ENCODE results near the gene PSMD3. TPM values are rescaled to one million over a fixed set of nuclear protein-coding genes. Genes with fewer than 3 reads are reported as not detected.

Gene PSMD3
- total and polyA plus RNA-seq, 8 donors: 72.8 to 117 (median 96.8) TPM

GRCh38 chr17:39955726-39956225, 24.8 kb upstream of the PSMD3 start:
- no peaks in the 10 kb centered on the region for H3K27me3 ChIP-seq
- no peak overlapping the region for H3K27ac ChIP-seq
- peaks cover 0 to 23% of the 10 kb centered on the region in 2 donors for H3K4me1 ChIP-seq
- H3K9me3 ChIP-seq: no peaks in the 10 kb centered on the region
- DNase-seq: no peak
- no peak overlapping the region for H3K4me3 ChIP-seq
- ATAC-seq: no peak
- intact Hi-C loops (cut with DNase I): no loop called here
- TF ChIP-seq, protein P1, sequence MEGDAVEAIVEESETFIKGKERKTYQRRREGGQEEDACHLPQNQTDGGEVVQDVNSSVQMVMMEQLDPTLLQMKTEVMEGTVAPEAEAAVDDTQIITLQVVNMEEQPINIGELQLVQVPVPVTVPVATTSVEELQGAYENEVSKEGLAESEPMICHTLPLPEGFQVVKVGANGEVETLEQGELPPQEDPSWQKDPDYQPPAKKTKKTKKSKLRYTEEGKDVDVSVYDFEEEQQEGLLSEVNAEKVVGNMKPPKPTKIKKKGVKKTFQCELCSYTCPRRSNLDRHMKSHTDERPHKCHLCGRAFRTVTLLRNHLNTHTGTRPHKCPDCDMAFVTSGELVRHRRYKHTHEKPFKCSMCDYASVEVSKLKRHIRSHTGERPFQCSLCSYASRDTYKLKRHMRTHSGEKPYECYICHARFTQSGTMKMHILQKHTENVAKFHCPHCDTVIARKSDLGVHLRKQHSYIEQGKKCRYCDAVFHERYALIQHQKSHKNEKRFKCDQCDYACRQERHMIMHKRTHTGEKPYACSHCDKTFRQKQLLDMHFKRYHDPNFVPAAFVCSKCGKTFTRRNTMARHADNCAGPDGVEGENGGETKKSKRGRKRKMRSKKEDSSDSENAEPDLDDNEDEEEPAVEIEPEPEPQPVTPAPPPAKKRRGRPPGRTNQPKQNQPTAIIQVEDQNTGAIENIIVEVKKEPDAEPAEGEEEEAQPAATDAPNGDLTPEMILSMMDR (IDR thresholded peaks at IDR 0.05): no peak
- no peaks in the 10 kb centered on the region for H3K36me3 ChIP-seq

- peaks cover 0 to 5% of the 10 kb centered on the region in 2 donors for H3K4me1 ChIP-seq
- no peaks in the 10 kb centered on the region for H3K36me3 ChIP-seq
- intact Hi-C loops (cut with DNase I): no loop called here
- no peak overlapping the region for H3K27ac ChIP-seq
- no peak overlapping the region for H3K4me3 ChIP-seq
- DNase-seq (no peak), ATAC-seq (no peak)
- no peaks in the 10 kb centered on the region for H3K9me3 ChIP-seq
- no peaks in the 10 kb centered on the region for H3K27me3 ChIP-seq
- TF ChIP-seq, protein P1 (IDR thresholded peaks at IDR 0.05): no peak
Measured at GRCh38 chr17:39960524-39961041, 20.0 kb upstream of the PSMD3 start.

GRCh38 chr17:39962642-39963220, 17.9 kb upstream of the PSMD3 start, which contains the start of gene GSDMA:
GSDMA (plus strand) TSS chr17:39963004; CDS start chr17:39965688, 2,684 bp downstream.
- TF ChIP-seq, protein P1 (IDR thresholded peaks at IDR 0.05): no peak
- intact Hi-C loops (cut with DNase I): no loop called here
- H3K36me3 ChIP-seq: no peaks in the 10 kb centered on the region
- H3K27ac ChIP-seq: no peak within 1 kb of the TSS
- no peak for ATAC-seq
- H3K9me3 ChIP-seq: no peaks in the 10 kb centered on the region
- H3K4me3 ChIP-seq: no peak within 1 kb of the TSS
- peaks cover 0 to 16% of the 10 kb centered on the region in 2 donors for H3K4me1 ChIP-seq
- no peaks in the 10 kb centered on the region for H3K27me3 ChIP-seq
- no peak for DNase-seq

GRCh38 chr17:39963829-39964228, 16.8 kb upstream of the PSMD3 start:
- Histone ChIP-seq H3K36me3 (no peaks in the 10 kb centered on the region), H3K4me1 (peaks cover 0 to 26% of the 10 kb centered on the region in 2 donors), H3K9me3 (no peaks in the 10 kb centered on the region), H3K4me3 (no peak overlapping the region), H3K27ac (no peak overlapping the region), H3K27me3 (no peaks in the 10 kb centered on the region)
- intact Hi-C loops (cut with DNase I): no loop called here
- ATAC-seq (no peak), DNase-seq (no peak)
- TF ChIP-seq, protein P1 (IDR thresholded peaks at IDR 0.05): no peak

- H3K9me3 ChIP-seq: no peaks in the 10 kb centered on the region
- no peaks in the 10 kb centered on the region for H3K36me3 ChIP-seq
- H3K4me1 ChIP-seq: peaks cover 0 to 33% of the 10 kb centered on the region in 2 donors
- H3K4me3 ChIP-seq: no peak overlapping the region
- no peaks in the 10 kb centered on the region for H3K27me3 ChIP-seq
- DNase-seq (no peak), ATAC-seq (no peak)
- TF ChIP-seq, protein P1 (IDR thresholded peaks at IDR 0.05): no peak
- intact Hi-C loops (cut with DNase I): no loop called here
- no peak overlapping the region for H3K27ac ChIP-seq
Measured at GRCh38 chr17:39965017-39965699, 15.4 kb upstream of the PSMD3 start.
